ENCODE data around the gene TNFAIP8L1. TPM values are rescaled to one million over a fixed set of nuclear protein-coding genes. Genes with fewer than 3 reads are reported as not detected.
A peak's percentile ranks its signal among the peaks of the same experiment; 100 is the strongest.

The TNFAIP8L1 gene
- total RNA-seq, 2 experiments from 2014 or later, result 14.1 to 15.4 TPM

- Mint-ChIP-seq H3K4me1 (peaks cover 7% of the 10 kb centered on the region), H3K36me3 (ENCODE audit: low read depth) (no peaks in the 10 kb centered on the region), H3K27me3 (peaks cover 41% of the 10 kb centered on the region), H3K27ac (no peak overlapping the region), H3K9me3 (ENCODE audit: low read depth) (no peaks in the 10 kb centered on the region), H3K4me3 (no peak overlapping the region)
- DNase-seq, result peak; percentile 77
- peak; percentile 77 for ATAC-seq
- CTCF ChIA-PET, result interaction anchor here (0.8 kb wide), 1 partner anchor 29 kb away, joined by 3 read pairs; no protein-coding TSS in a partner anchor
- intact Hi-C loops (cut with DNase I, micrococcal nuclease), result loop anchor here in 1 of 2 experiments (2.0 kb wide), 1 partner anchor 39 kb away; no protein-coding TSS in a partner anchor
- POLR2A ChIA-PET, result no interaction called here
Measured at GRCh38 chr19:4597975-4598671, 41.2 kb upstream of the TNFAIP8L1 start.

GRCh38 chr19:4598712-4599111 lies 40.6 kb upstream of the TNFAIP8L1 start:
- Mint-ChIP-seq H3K4me1 (peaks cover 7% of the 10 kb centered on the region), H3K27ac (no peak overlapping the region), H3K27me3 (peaks cover 41% of the 10 kb centered on the region), H3K4me3 (no peak overlapping the region), H3K36me3 (ENCODE audit: low read depth) (no peaks in the 10 kb centered on the region), H3K9me3 (ENCODE audit: low read depth) (no peaks in the 10 kb centered on the region)
- ChIA-PET CTCF (no interaction called here), POLR2A (no interaction called here)
- intact Hi-C loops (cut with DNase I, micrococcal nuclease), result loop anchor here in 1 of 2 experiments (2.0 kb wide), 1 partner anchor 38 kb away; no protein-coding TSS in a partner anchor
- DNase-seq, result no peak
- no peak for ATAC-seq

GRCh38 chr19:4600082-4600481 lies 39.2 kb upstream of the TNFAIP8L1 start:
- ATAC-seq (no peak), DNase-seq (no peak)
- POLR2A ChIA-PET, result no interaction called here
- H3K27ac Mint-ChIP-seq, result no peak overlapping the region
- CTCF ChIA-PET, result no interaction called here
- H3K9me3 Mint-ChIP-seq (ENCODE audit: low read depth), result no peaks in the 10 kb centered on the region
- H3K36me3 Mint-ChIP-seq (ENCODE audit: low read depth), result no peaks in the 10 kb centered on the region
- H3K27me3 Mint-ChIP-seq, result peaks cover 34% of the 10 kb centered on the region
- intact Hi-C loops (cut with DNase I, micrococcal nuclease), result no loop called here
- peaks cover 7% of the 10 kb centered on the region for H3K4me1 Mint-ChIP-seq
- H3K4me3 Mint-ChIP-seq, result no peak overlapping the region

GRCh38 chr19:4600893-4601292 lies 38.4 kb upstream of the TNFAIP8L1 start:
- Mint-ChIP-seq H3K27me3 (peaks cover 32% of the 10 kb centered on the region), H3K9me3 (ENCODE audit: low read depth) (no peaks in the 10 kb centered on the region), H3K4me1 (peaks cover 7% of the 10 kb centered on the region), H3K4me3 (no peak overlapping the region), H3K36me3 (ENCODE audit: low read depth) (no peaks in the 10 kb centered on the region), H3K27ac (no peak overlapping the region)
- POLR2A ChIA-PET, result no interaction called here
- no peak for DNase-seq
- no peak for ATAC-seq
- intact Hi-C loops (cut with DNase I, micrococcal nuclease), result no loop called here
- CTCF ChIA-PET, result no interaction called here

GRCh38 chr19:4602173-4602788 lies 37.0 kb upstream of the TNFAIP8L1 start:
- intact Hi-C loops (cut with DNase I, micrococcal nuclease), result no loop called here
- ChIA-PET POLR2A (no interaction called here), CTCF (no interaction called here)
- no peaks in the 10 kb centered on the region for H3K9me3 Mint-ChIP-seq (ENCODE audit: low read depth)
- H3K4me3 Mint-ChIP-seq, result no peak overlapping the region
- H3K27ac Mint-ChIP-seq, result no peak overlapping the region
- peaks cover 31% of the 10 kb centered on the region for H3K27me3 Mint-ChIP-seq
- no peak for ATAC-seq
- H3K36me3 Mint-ChIP-seq (ENCODE audit: low read depth), result no peaks in the 10 kb centered on the region
- peaks cover 6% of the 10 kb centered on the region for H3K4me1 Mint-ChIP-seq
- DNase-seq, result no peak

GRCh38 chr19:4602915-4603314 lies 36.4 kb upstream of the TNFAIP8L1 start:
- peaks cover 3% of the 10 kb centered on the region for H3K4me1 Mint-ChIP-seq
- H3K27me3 Mint-ChIP-seq, result peaks cover 31% of the 10 kb centered on the region
- H3K4me3 Mint-ChIP-seq, result no peak overlapping the region
- DNase-seq (no peak), ATAC-seq (no peak)
- no peaks in the 10 kb centered on the region for H3K9me3 Mint-ChIP-seq (ENCODE audit: low read depth)
- ChIA-PET POLR2A (no interaction called here), CTCF (no interaction called here)
- no peaks in the 10 kb centered on the region for H3K36me3 Mint-ChIP-seq (ENCODE audit: low read depth)
- H3K27ac Mint-ChIP-seq, result no peak overlapping the region
- intact Hi-C loops (cut with DNase I, micrococcal nuclease), result no loop called here

- POLR2A ChIA-PET, result no interaction called here
- no peaks in the 10 kb centered on the region for H3K9me3 Mint-ChIP-seq (ENCODE audit: low read depth)
- H3K27ac Mint-ChIP-seq, result no peak overlapping the region
- H3K36me3 Mint-ChIP-seq (ENCODE audit: low read depth), result no peaks in the 10 kb centered on the region
- ATAC-seq (no peak), DNase-seq (no peak)
- H3K27me3 Mint-ChIP-seq, result peaks cover 22% of the 10 kb centered on the region
- no peak overlapping the region for H3K4me3 Mint-ChIP-seq
- CTCF ChIA-PET, result no interaction called here
- intact Hi-C loops (cut with DNase I, micrococcal nuclease), result no loop called here
- no peaks in the 10 kb centered on the region for H3K4me1 Mint-ChIP-seq
Measured at GRCh38 chr19:4604912-4605311, 34.4 kb upstream of the TNFAIP8L1 start.

- intact Hi-C loops (cut with DNase I, micrococcal nuclease), result no loop called here
- ATAC-seq (no peak), DNase-seq (no peak)
- no peak overlapping the region for H3K27ac Mint-ChIP-seq
- ChIA-PET POLR2A (no interaction called here), CTCF (no interaction called here)
- no peaks in the 10 kb centered on the region for H3K9me3 Mint-ChIP-seq (ENCODE audit: low read depth)
- no peak overlapping the region for H3K4me3 Mint-ChIP-seq
- H3K36me3 Mint-ChIP-seq (ENCODE audit: low read depth), result no peaks in the 10 kb centered on the region
- H3K27me3 Mint-ChIP-seq, result peaks cover 22% of the 10 kb centered on the region
- H3K4me1 Mint-ChIP-seq, result no peaks in the 10 kb centered on the region
Measured at GRCh38 chr19:4606181-4606580, 33.1 kb upstream of the TNFAIP8L1 start.

GRCh38 chr19:4606921-4607678 lies 32.2 kb upstream of the TNFAIP8L1 start:
- H3K4me1 Mint-ChIP-seq, result no peaks in the 10 kb centered on the region
- H3K27me3 Mint-ChIP-seq, result peaks cover 18% of the 10 kb centered on the region
- H3K36me3 Mint-ChIP-seq (ENCODE audit: low read depth), result no peaks in the 10 kb centered on the region
- POLR2A ChIA-PET, result no interaction called here
- ATAC-seq (no peak), DNase-seq (no peak)
- no peaks in the 10 kb centered on the region for H3K9me3 Mint-ChIP-seq (ENCODE audit: low read depth)
- no peak overlapping the region for H3K4me3 Mint-ChIP-seq
- H3K27ac Mint-ChIP-seq, result no peak overlapping the region
- intact Hi-C loops (cut with DNase I, micrococcal nuclease), result no loop called here
- CTCF ChIA-PET, result interaction anchor here (0.8 kb wide), 1 partner anchor 30 kb away, joined by 3 read pairs; no protein-coding TSS in a partner anchor

GRCh38 chr19:4609878-4610511 lies 29.3 kb upstream of the TNFAIP8L1 start:
- Mint-ChIP-seq H3K27me3 (peaks cover 18% of the 10 kb centered on the region), H3K27ac (no peak overlapping the region), H3K36me3 (ENCODE audit: low read depth) (no peaks in the 10 kb centered on the region), H3K9me3 (ENCODE audit: low read depth) (no peaks in the 10 kb centered on the region), H3K4me3 (no peak overlapping the region), H3K4me1 (no peaks in the 10 kb centered on the region)
- CTCF ChIA-PET, result no interaction called here
- POLR2A ChIA-PET, result no interaction called here
- no peak for ATAC-seq
- no peak for DNase-seq
- intact Hi-C loops (cut with DNase I, micrococcal nuclease), result no loop called here

- CTCF ChIA-PET, result interaction anchor here (0.6 kb wide), 1 partner anchor 309 kb away, joined by 3 read pairs; the partner anchor contains the start of gene FSD1
- H3K4me1 Mint-ChIP-seq, result no peaks in the 10 kb centered on the region
Measured at GRCh38 chr19:4613254-4613751, 26.0 kb upstream of the TNFAIP8L1 start.

More at GRCh38 chr19:4613254-4613751, 26.0 kb upstream of the TNFAIP8L1 start:
- DNase-seq (no peak), ATAC-seq (no peak)
- Mint-ChIP-seq H3K27me3 (peaks cover 15% of the 10 kb centered on the region), H3K36me3 (ENCODE audit: low read depth) (no peaks in the 10 kb centered on the region), H3K4me3 (no peak overlapping the region), H3K27ac (no peak overlapping the region), H3K9me3 (ENCODE audit: low read depth) (no peaks in the 10 kb centered on the region)
- POLR2A ChIA-PET, result no interaction called here
- intact Hi-C loops (cut with DNase I, micrococcal nuclease), result no loop called here

Data from activated CD4-positive, alpha-beta T cell treated with anti-CD3 and anti-CD28 coated beads for 36 hours (primary cell).